HEK293 (cell line): ENCODE data around the gene ENTREP1.

Experiments used
- CTCF ChIA-PET: fragments of 350-600 bp; formaldehyde crosslinking; extraction: SDS; loops from one replicate; lab custom pipeline; 2021; ENCODE audit warnings: antibody characterized with exemption; lab: Yijun Ruan, JAX
- POLR2A ChIA-PET: fragments of 300-600 bp; formaldehyde crosslinking; extraction: SDS; loops from one replicate; lab custom pipeline; 2020; ENCODE audit warnings: antibody characterized with exemption, inconsistent platforms; lab: Yijun Ruan, JAX
- H3K27ac ChIP-seq: fragments of 200-500 bp; sonication (Bioruptor generic); 2 replicates; pipeline ENCODE4 v1.5.1; 2014; ENCODE audit warnings: low read depth, low read length, control low read depth, inconsistent platforms; ENCODE audit errors: extremely low read depth
- H3K36me3 ChIP-seq, 2 experiments: fragments of 200-500 bp in 1 of 2; sonication (Bioruptor generic) in 1 of 2; 1 replicate in 1 of 2; 2 replicates in 1 of 2; pipeline ENCODE4 v1.5.1; 2014 to 2017; ENCODE audit warnings: inconsistent platforms in 2 of 2, low read length in 2 of 2; ENCODE audit not compliant: control insufficient read depth in 2 of 2, insufficient read depth in 1 of 2
- H3K4me1 ChIP-seq: fragments of 200-500 bp; sonication (Bioruptor generic); 2 replicates; pipeline ENCODE4 v1.5.1; 2014; ENCODE audit warnings: mild to moderate bottlenecking, low read length, inconsistent platforms; ENCODE audit not compliant: control insufficient read depth, insufficient read depth
- H3K4me3 ChIP-seq: 2 replicates; pipeline ENCODE4 v1.5.1; 2011; ENCODE audit warnings: low read depth, mild to moderate bottlenecking, control low read depth, low read length, moderate library complexity
- H3K9me3 ChIP-seq: fragments of 200-500 bp; sonication (Bioruptor generic); 2 replicates; pipeline ENCODE4 v1.5.1; 2014; ENCODE audit warnings: low read depth, low read length, inconsistent platforms; ENCODE audit not compliant: control insufficient read depth, insufficient read depth
- EGR2 ChIP-seq: fragments of 450-650 bp; formaldehyde crosslinking; IDR thresholded peaks from 2 replicates; pipeline ENCODE4 v1.5.1; 2016; ENCODE audit warnings: low read depth, missing biosample characterization, missing genetic modification characterization
- OVOL3 ChIP-seq: fragments of 450-650 bp; formaldehyde crosslinking; IDR thresholded peaks from 2 replicates; pipeline ENCODE4 v1.5.1; 2016; ENCODE audit warnings: missing biosample characterization, missing genetic modification characterization
- SCRT1 ChIP-seq: fragments of 450-650 bp; formaldehyde crosslinking; IDR thresholded peaks from 2 replicates; pipeline ENCODE4 v1.5.1; 2016; ENCODE audit warnings: missing biosample characterization, missing genetic modification characterization, borderline replicate concordance
- SETDB1 ChIP-seq: IDR thresholded peaks from one replicate; pipeline ENCODE4 v1.6.1; 2017; ENCODE audit warnings: mild to moderate bottlenecking, low read length, moderate library complexity, mixed read lengths; ENCODE audit not compliant: insufficient read length
- TRIM28 ChIP-seq: IDR thresholded peaks from 2 replicates; pipeline ENCODE4 v1.6.1; 2011; ENCODE audit warnings: low read length, control low read depth, borderline replicate concordance
- ZBTB8A ChIP-seq: fragments of 450-650 bp; formaldehyde crosslinking; IDR thresholded peaks from 2 replicates; pipeline ENCODE4 v1.5.1; 2016; ENCODE audit warnings: missing biosample characterization, missing genetic modification characterization
- ZFHX2 ChIP-seq: fragments of 450-650 bp; formaldehyde crosslinking; conservative IDR thresholded peaks from 2 replicates; pipeline ENCODE4 v1.5.1; 2016; ENCODE audit warnings: missing biosample characterization, missing genetic modification characterization
- ZNF10 ChIP-seq: fragments of 450-650 bp; formaldehyde crosslinking; IDR thresholded peaks from 2 replicates; pipeline ENCODE4 v1.5.1; 2017; ENCODE audit warnings: missing biosample characterization, missing genetic modification characterization
- ZNF114 ChIP-seq: fragments of 450-650 bp; formaldehyde crosslinking; IDR thresholded peaks from 2 replicates; pipeline ENCODE4 v1.5.0; 2017; ENCODE audit warnings: missing biosample characterization, missing genetic modification characterization
- ZNF132 ChIP-seq: fragments of 450-650 bp; formaldehyde crosslinking; IDR thresholded peaks from 2 replicates; pipeline ENCODE4 v1.5.1; 2017; ENCODE audit warnings: missing biosample characterization, missing genetic modification characterization, borderline replicate concordance
- ZNF140 ChIP-seq: fragments of 450-650 bp; formaldehyde crosslinking; IDR thresholded peaks from 2 replicates; pipeline ENCODE4 v1.5.1; 2016; ENCODE audit warnings: missing biosample characterization, missing genetic modification characterization
- ZNF266 ChIP-seq: fragments of 450-650 bp; formaldehyde crosslinking; IDR thresholded peaks from 2 replicates; pipeline ENCODE4 v1.5.1; 2016; ENCODE audit warnings: missing biosample characterization, missing genetic modification characterization, low read depth
- ZNF280D ChIP-seq: fragments of 450-650 bp; formaldehyde crosslinking; IDR thresholded peaks from 2 replicates; pipeline ENCODE4 v1.5.1; 2016; ENCODE audit warnings: missing biosample characterization, missing genetic modification characterization
- ZNF335 ChIP-seq: fragments of 450-650 bp; formaldehyde crosslinking; conservative IDR thresholded peaks from 2 replicates; pipeline ENCODE4 v1.5.1; 2016; ENCODE audit warnings: missing biosample characterization, missing genetic modification characterization
- ZNF362 ChIP-seq: fragments of 450-650 bp; formaldehyde crosslinking; IDR thresholded peaks from 2 replicates; pipeline ENCODE4 v1.5.1; 2016; ENCODE audit warnings: missing biosample characterization, missing genetic modification characterization
- ZNF558 ChIP-seq: fragments of 450-650 bp; formaldehyde crosslinking; IDR thresholded peaks from 2 replicates; pipeline ENCODE4 v1.5.1; 2016; ENCODE audit warnings: missing biosample characterization, missing genetic modification characterization
- ZNF585B ChIP-seq: fragments of 450-650 bp; formaldehyde crosslinking; IDR thresholded peaks from 2 replicates; pipeline ENCODE4 v1.5.1; 2016; ENCODE audit warnings: missing biosample characterization, missing genetic modification characterization
- ZNF701 ChIP-seq: fragments of 450-650 bp; formaldehyde crosslinking; IDR thresholded peaks from 2 replicates; pipeline ENCODE4 v1.5.1; 2016; ENCODE audit warnings: missing biosample characterization, missing genetic modification characterization
- ZNF843 ChIP-seq: fragments of 450-650 bp; formaldehyde crosslinking; IDR thresholded peaks from 2 replicates; pipeline ENCODE4 v1.5.1; 2016; ENCODE audit warnings: missing biosample characterization, missing genetic modification characterization
- ZSCAN5A ChIP-seq: fragments of 450-650 bp; formaldehyde crosslinking; IDR thresholded peaks from 2 replicates; pipeline ENCODE4 v1.5.1; 2016; ENCODE audit warnings: missing biosample characterization, missing genetic modification characterization
- TF ChIP-seq, protein P1 (sequence below): fragments of 450-650 bp; formaldehyde crosslinking; IDR thresholded peaks from 2 replicates; pipeline ENCODE4 v1.5.1; 2016; ENCODE audit warnings: missing biosample characterization, missing genetic modification characterization

ENTREP1 gene

DNA sequence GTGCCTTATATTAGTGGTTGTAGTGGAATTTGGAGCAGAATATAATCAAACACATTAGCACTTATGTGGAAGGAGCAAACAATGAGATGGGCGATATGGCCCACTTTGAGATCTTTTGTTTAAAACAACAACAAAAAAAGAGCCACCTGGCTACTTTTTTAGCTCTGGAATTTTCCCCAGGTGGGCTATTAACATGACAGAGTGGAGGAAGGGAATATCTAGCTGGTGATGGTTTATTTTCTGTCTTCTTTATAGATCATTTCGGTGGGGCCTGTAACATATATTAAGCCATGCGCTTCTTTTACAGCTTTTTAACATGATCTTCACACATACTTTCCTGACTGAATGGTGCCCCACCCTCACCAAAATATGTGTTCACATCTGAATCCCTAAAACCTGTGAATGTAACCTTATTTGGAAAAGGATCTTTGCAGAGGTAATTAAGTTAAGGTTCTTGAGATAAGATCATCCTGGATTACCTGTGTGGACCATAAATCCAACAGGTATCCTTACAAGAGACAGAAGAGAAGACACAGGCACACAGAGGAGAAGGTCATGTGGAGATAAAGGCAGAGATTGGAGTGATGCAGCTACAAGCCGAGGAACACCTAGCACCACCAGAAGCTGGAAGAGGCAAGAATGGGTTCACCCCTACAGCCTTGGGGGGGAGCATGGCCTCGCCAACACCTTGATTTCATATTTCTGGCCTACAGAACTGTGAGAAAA, 16.6 kb upstream of the ENTREP1 start:
- POLR2A ChIA-PET: no interaction called here
- H3K4me1 ChIP-seq: no peaks in the 10 kb centered on the region
- H3K36me3 ChIP-seq: no peaks in the 10 kb centered on the region
- no peak overlapping the region for H3K27ac ChIP-seq
- CTCF ChIA-PET: interaction anchor here (0.6 kb wide), 1 partner anchor 345 kb away, joined by 3 read pairs; no protein-coding TSS in a partner anchor
- no peaks in the 10 kb centered on the region for H3K9me3 ChIP-seq
- H3K4me3 ChIP-seq: no peak overlapping the region
- TF ChIP-seq ZNF701 (tag by site-specific recombination): no peak
- TF ChIP-seq ZFHX2 (tag by site-specific recombination): no peak
- no peak for TF ChIP-seq SCRT1 (tag by site-specific recombination)
- no peak for TF ChIP-seq ZNF10
- TF ChIP-seq ZNF114 (tag by site-specific recombination): no peak
- no peak for TF ChIP-seq EGR2 (tag by site-specific recombination)
- no peak for TF ChIP-seq ZSCAN5A (tag by site-specific recombination)
- no peak for TF ChIP-seq OVOL3 (tag by site-specific recombination)
- no peak for TF ChIP-seq ZNF140 (tag by site-specific recombination)
- TF ChIP-seq, protein P1, sequence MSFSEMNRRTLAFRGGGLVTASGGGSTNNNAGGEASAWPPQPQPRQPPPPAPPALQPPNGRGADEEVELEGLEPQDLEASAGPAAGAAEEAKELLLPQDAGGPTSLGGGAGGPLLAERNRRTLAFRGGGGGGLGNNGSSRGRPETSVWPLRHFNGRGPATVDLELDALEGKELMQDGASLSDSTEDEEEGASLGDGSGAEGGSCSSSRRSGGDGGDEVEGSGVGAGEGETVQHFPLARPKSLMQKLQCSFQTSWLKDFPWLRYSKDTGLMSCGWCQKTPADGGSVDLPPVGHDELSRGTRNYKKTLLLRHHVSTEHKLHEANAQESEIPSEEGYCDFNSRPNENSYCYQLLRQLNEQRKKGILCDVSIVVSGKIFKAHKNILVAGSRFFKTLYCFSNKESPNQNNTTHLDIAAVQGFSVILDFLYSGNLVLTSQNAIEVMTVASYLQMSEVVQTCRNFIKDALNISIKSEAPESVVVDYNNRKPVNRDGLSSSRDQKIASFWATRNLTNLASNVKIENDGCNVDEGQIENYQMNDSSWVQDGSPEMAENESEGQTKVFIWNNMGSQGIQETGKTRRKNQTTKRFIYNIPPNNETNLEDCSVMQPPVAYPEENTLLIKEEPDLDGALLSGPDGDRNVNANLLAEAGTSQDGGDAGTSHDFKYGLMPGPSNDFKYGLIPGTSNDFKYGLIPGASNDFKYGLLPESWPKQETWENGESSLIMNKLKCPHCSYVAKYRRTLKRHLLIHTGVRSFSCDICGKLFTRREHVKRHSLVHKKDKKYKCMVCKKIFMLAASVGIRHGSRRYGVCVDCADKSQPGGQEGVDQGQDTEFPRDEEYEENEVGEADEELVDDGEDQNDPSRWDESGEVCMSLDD (tag by site-specific recombination): no peak
- no peak for TF ChIP-seq ZNF843 (tag by site-specific recombination)
- TF ChIP-seq ZNF132 (tag by site-specific recombination): no peak
- TF ChIP-seq ZNF280D (tag by site-specific recombination): no peak
- no peak for TF ChIP-seq ZNF266
- TF ChIP-seq ZNF335 (tag by site-specific recombination): no peak
- no peak for TF ChIP-seq ZNF362 (tag by site-specific recombination)
- TF ChIP-seq ZNF558: no peak

DNA sequence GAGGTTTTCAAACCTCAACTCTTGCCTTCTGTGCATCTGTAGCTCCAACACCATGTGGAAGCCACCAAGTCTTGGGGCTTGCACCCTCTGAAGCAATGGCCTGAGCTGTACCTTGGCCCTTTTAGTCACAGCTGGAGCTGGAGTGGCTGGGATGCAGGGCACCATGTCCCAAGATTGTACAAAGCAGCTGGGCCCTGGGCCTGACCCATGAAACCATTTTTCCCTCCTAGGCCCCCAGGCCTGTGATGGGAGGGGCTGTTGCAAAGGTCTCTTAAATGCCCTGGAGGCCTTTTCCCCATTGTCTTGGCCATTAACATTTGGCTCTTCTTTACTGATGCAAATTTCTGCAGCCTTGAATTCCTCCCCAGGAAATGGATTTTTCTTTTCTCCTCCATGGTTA, 11.8 kb upstream of the ENTREP1 start:
- no peaks in the 10 kb centered on the region for H3K9me3 ChIP-seq
- TF ChIP-seq ZBTB8A (tag by site-specific recombination): no peak
- TF ChIP-seq ZNF585B (tag by site-specific recombination): peak; percentile 91
- TF ChIP-seq SETDB1: peak; percentile 59
- TF ChIP-seq ZNF10: no peak
- TF ChIP-seq TRIM28: peak; percentile 82; the same call in 1 of the 2 replicates
- TF ChIP-seq, all 188 proteins: peak for 3
- Histone ChIP-seq H3K4me1 (no peaks in the 10 kb centered on the region), H3K27ac (no peak overlapping the region), H3K4me3 (no peak overlapping the region), H3K36me3 (no peaks in the 10 kb centered on the region)
- ChIA-PET POLR2A (no interaction called here), CTCF (no interaction called here)
